ENCODE data around the gene EIF4EBP3. TPM values are rescaled to one million over a fixed set of nuclear protein-coding genes. Genes with fewer than 3 reads are reported as not detected.

Gene EIF4EBP3
- 13.8 and 13.9 TPM in 2 replicates for total RNA-seq

- DNase-seq = peak; percentile 96
- H3K36me3 Mint-ChIP-seq (ENCODE audit: low read depth) = peaks cover 47% of the 10 kb centered on the region
- peaks cover 26% of the 10 kb centered on the region for H3K4me1 Mint-ChIP-seq
- peak within 1 kb of the TSS; percentile 82 for H3K4me3 Mint-ChIP-seq
- H3K9me3 Mint-ChIP-seq = no peaks in the 10 kb centered on the region
- H3K27me3 Mint-ChIP-seq = no peaks in the 10 kb centered on the region
- intact Hi-C loops (cut with micrococcal nuclease) = loop anchor here (1.0 kb wide), 2 partner anchors 10 to 17 kb away; partner anchors contain the start of genes APBB3, SLC35A4 and SRA1
- peak within 1 kb of the TSS; percentile 89 for H3K27ac Mint-ChIP-seq
These were observed at the start of gene EIF4EBP3 for GRCh38 chr5:140547508-140548299. TSS of gene EIF4EBP3 (plus strand) at chr5:140547662. CDS start at chr5:140547738, 76 bp downstream.

GRCh38 chr5:140497897-140498296 lies 49.6 kb upstream of the EIF4EBP3 start:
- Mint-ChIP-seq H3K27me3 (no peaks in the 10 kb centered on the region), H3K36me3 (ENCODE audit: low read depth) (peaks cover 29% of the 10 kb centered on the region), H3K9me3 (no peaks in the 10 kb centered on the region), H3K4me1 (peaks cover 2% of the 10 kb centered on the region), H3K4me3 (no peak overlapping the region), H3K27ac (no peak overlapping the region)
- intact Hi-C loops (cut with micrococcal nuclease) = no loop called here
- DNase-seq = no peak

- Mint-ChIP-seq H3K36me3 (ENCODE audit: low read depth) (peaks cover 25% of the 10 kb centered on the region), H3K27me3 (no peaks in the 10 kb centered on the region), H3K4me3 (no peak overlapping the region), H3K27ac (no peak overlapping the region), H3K9me3 (no peaks in the 10 kb centered on the region), H3K4me1 (peaks cover 2% of the 10 kb centered on the region)
- DNase-seq = no peak
- intact Hi-C loops (cut with micrococcal nuclease) = no loop called here
These were observed 48.9 kb upstream of the EIF4EBP3 start for GRCh38 chr5:140498591-140498990.

- no peaks in the 10 kb centered on the region for H3K9me3 Mint-ChIP-seq
- DNase-seq = no peak
These were observed 44.6 kb upstream of the EIF4EBP3 start for GRCh38 chr5:140502834-140503233.

GRCh38 chr5:140509898-140510297 lies 37.6 kb upstream of the EIF4EBP3 start:
- DNase-seq = no peak
- Mint-ChIP-seq H3K27me3 (no peaks in the 10 kb centered on the region), H3K9me3 (no peaks in the 10 kb centered on the region), H3K27ac (no peak overlapping the region), H3K36me3 (ENCODE audit: low read depth) (peaks cover 63% of the 10 kb centered on the region), H3K4me1 (no peaks in the 10 kb centered on the region), H3K4me3 (no peak overlapping the region)
- intact Hi-C loops (cut with micrococcal nuclease) = no loop called here

More at GRCh38 chr5:140502834-140503233, 44.6 kb upstream of the EIF4EBP3 start:
- peaks cover 26% of the 10 kb centered on the region for H3K36me3 Mint-ChIP-seq (ENCODE audit: low read depth)
- H3K4me3 Mint-ChIP-seq = no peak overlapping the region
- intact Hi-C loops (cut with micrococcal nuclease) = no loop called here
- H3K4me1 Mint-ChIP-seq = peaks cover 2% of the 10 kb centered on the region
- H3K27me3 Mint-ChIP-seq = no peaks in the 10 kb centered on the region
- H3K27ac Mint-ChIP-seq = no peak overlapping the region

- intact Hi-C loops (cut with micrococcal nuclease) = no loop called here
- H3K9me3 Mint-ChIP-seq = no peaks in the 10 kb centered on the region
- no peak overlapping the region for H3K27ac Mint-ChIP-seq
- DNase-seq = no peak
- no peaks in the 10 kb centered on the region for H3K4me1 Mint-ChIP-seq
- H3K36me3 Mint-ChIP-seq (ENCODE audit: low read depth) = peaks cover 61% of the 10 kb centered on the region
- no peak overlapping the region for H3K4me3 Mint-ChIP-seq
- H3K27me3 Mint-ChIP-seq = no peaks in the 10 kb centered on the region
These were observed 34.3 kb upstream of the EIF4EBP3 start for GRCh38 chr5:140513124-140513523.

GRCh38 chr5:140524003-140524402 lies 23.5 kb upstream of the EIF4EBP3 start:
- Mint-ChIP-seq H3K27me3 (no peaks in the 10 kb centered on the region), H3K9me3 (no peaks in the 10 kb centered on the region), H3K36me3 (ENCODE audit: low read depth) (peaks cover 37% of the 10 kb centered on the region), H3K4me1 (no peaks in the 10 kb centered on the region), H3K4me3 (no peak overlapping the region), H3K27ac (no peak overlapping the region)
- intact Hi-C loops (cut with micrococcal nuclease) = no loop called here
- no peak for DNase-seq

GRCh38 chr5:140540227-140540626 lies 7.2 kb upstream of the EIF4EBP3 start:
- Mint-ChIP-seq H3K4me3 (no peak overlapping the region), H3K27ac (no peak overlapping the region), H3K4me1 (peaks cover under 1% of the 10 kb centered on the region), H3K36me3 (ENCODE audit: low read depth) (peaks cover 69% of the 10 kb centered on the region), H3K9me3 (no peaks in the 10 kb centered on the region), H3K27me3 (no peaks in the 10 kb centered on the region)
- intact Hi-C loops (cut with micrococcal nuclease) = no loop called here
- DNase-seq = no peak

- no peaks in the 10 kb centered on the region for H3K9me3 Mint-ChIP-seq
- intact Hi-C loops (cut with micrococcal nuclease) = no loop called here
- H3K4me3 Mint-ChIP-seq = no peak overlapping the region
- H3K27ac Mint-ChIP-seq = no peak overlapping the region
- DNase-seq = peak; percentile 44
- H3K27me3 Mint-ChIP-seq = no peaks in the 10 kb centered on the region
- peaks cover 7% of the 10 kb centered on the region for H3K4me1 Mint-ChIP-seq
- H3K36me3 Mint-ChIP-seq (ENCODE audit: low read depth) = peaks cover 59% of the 10 kb centered on the region
These were observed 4.5 kb upstream of the EIF4EBP3 start for GRCh38 chr5:140542972-140543371.

GRCh38 chr5:140544986-140545385 lies 2.5 kb upstream of the EIF4EBP3 start:
- intact Hi-C loops (cut with micrococcal nuclease) = no loop called here
- peak; percentile 52 for DNase-seq
- peaks cover 16% of the 10 kb centered on the region for H3K4me1 Mint-ChIP-seq
- no peak overlapping the region for H3K4me3 Mint-ChIP-seq
- H3K27ac Mint-ChIP-seq = no peak overlapping the region
- no peaks in the 10 kb centered on the region for H3K27me3 Mint-ChIP-seq
- no peaks in the 10 kb centered on the region for H3K9me3 Mint-ChIP-seq
- peaks cover 56% of the 10 kb centered on the region for H3K36me3 Mint-ChIP-seq (ENCODE audit: low read depth)

- Mint-ChIP-seq H3K27me3 (no peaks in the 10 kb centered on the region), H3K36me3 (ENCODE audit: low read depth) (peaks cover 57% of the 10 kb centered on the region), H3K9me3 (no peaks in the 10 kb centered on the region), H3K4me1 (peaks cover 19% of the 10 kb centered on the region), H3K27ac (no peak overlapping the region), H3K4me3 (no peak overlapping the region)
- DNase-seq = peak; percentile 43
- intact Hi-C loops (cut with micrococcal nuclease) = no loop called here
These were observed 1.9 kb upstream of the EIF4EBP3 start for GRCh38 chr5:140545606-140546005.

- no peak for DNase-seq
- Mint-ChIP-seq H3K27ac (peak overlapping the region; percentile 89), H3K9me3 (no peaks in the 10 kb centered on the region), H3K27me3 (no peaks in the 10 kb centered on the region), H3K4me1 (peaks cover 26% of the 10 kb centered on the region), H3K4me3 (peak overlapping the region; percentile 82), H3K36me3 (ENCODE audit: low read depth) (peaks cover 54% of the 10 kb centered on the region)
- intact Hi-C loops (cut with micrococcal nuclease) = loop anchor here (1.0 kb wide), 2 partner anchors 10 to 17 kb away; partner anchors contain the start of genes APBB3, SLC35A4 and SRA1
These were observed 483 bp upstream of the EIF4EBP3 start for GRCh38 chr5:140546851-140547507.

GRCh38 chr5:140548300-140548688 lies 832 bp downstream of the EIF4EBP3 start:
- Mint-ChIP-seq H3K27ac (peak overlapping the region; percentile 89), H3K4me3 (peak overlapping the region; percentile 82), H3K9me3 (no peaks in the 10 kb centered on the region), H3K27me3 (no peaks in the 10 kb centered on the region), H3K36me3 (ENCODE audit: low read depth) (peaks cover 49% of the 10 kb centered on the region), H3K4me1 (peaks cover 31% of the 10 kb centered on the region)
- DNase-seq = no peak
- intact Hi-C loops (cut with micrococcal nuclease) = no loop called here

- DNase-seq = no peak
- Mint-ChIP-seq H3K27me3 (no peaks in the 10 kb centered on the region), H3K36me3 (ENCODE audit: low read depth) (peaks cover 50% of the 10 kb centered on the region), H3K4me1 (peaks cover 36% of the 10 kb centered on the region), H3K9me3 (no peaks in the 10 kb centered on the region), H3K27ac (peak overlapping the region; percentile 89), H3K4me3 (peak overlapping the region; percentile 58)
- intact Hi-C loops (cut with micrococcal nuclease) = no loop called here
These were observed 1.3 kb downstream of the EIF4EBP3 start for GRCh38 chr5:140548791-140549190.

All from activated CD4-positive, alpha-beta T cell treated with anti-CD3 and anti-CD28 coated beads, Interleukin-2, amount 10 ng/mL, durations not matched to agents 24 days and 14 days (primary cell).